Brain microvascular endothelial cell (primary cell): Measurements from ENCODE around the gene RIN3.

ENCODE experiments used
- DNase-seq: peaks from one replicate; pipeline ENCODE4 v3.0.0-alpha.2; 2020
- H3K27ac ChIP-seq: fragments of 250-450 bp; sonication (Bioruptor Pico); 2 replicates; pipeline ENCODE4 v1.5.1; 2020; ENCODE audit warnings: mild to moderate bottlenecking, moderate library complexity
- H3K27me3 ChIP-seq: fragments of 250-450 bp; sonication (Bioruptor Pico); replicated peaks from 2 replicates; pipeline ENCODE4 v1.5.1; 2020; ENCODE audit warnings: mild to moderate bottlenecking
- H3K36me3 ChIP-seq: fragments of 250-450 bp; sonication (Bioruptor Pico); replicated peaks from 2 replicates; pipeline ENCODE4 v1.5.1; 2020; ENCODE audit warnings: mild to moderate bottlenecking
- H3K4me3 ChIP-seq: 2 replicates; pipeline ENCODE4 v1.5.1; 2011; ENCODE audit warnings: low read depth, mild to moderate bottlenecking, control low read depth, low read length, moderate library complexity
- CTCF ChIP-seq: IDR thresholded peaks from 2 replicates; pipeline ENCODE4 v1.5.1; 2011; ENCODE audit warnings: low read depth, mild to moderate bottlenecking, moderate library complexity, low read length, control low read depth, inconsistent platforms; ENCODE audit errors: missing control alignments
- in situ Hi-C: cut with HindIII; loops from 2 replicates; pipeline ENCODE4 v1.10.0; 2017; ENCODE audit warnings: low sequenced_read_pairs, low pct_ligation_motif_present

RIN3 gene

DNA sequence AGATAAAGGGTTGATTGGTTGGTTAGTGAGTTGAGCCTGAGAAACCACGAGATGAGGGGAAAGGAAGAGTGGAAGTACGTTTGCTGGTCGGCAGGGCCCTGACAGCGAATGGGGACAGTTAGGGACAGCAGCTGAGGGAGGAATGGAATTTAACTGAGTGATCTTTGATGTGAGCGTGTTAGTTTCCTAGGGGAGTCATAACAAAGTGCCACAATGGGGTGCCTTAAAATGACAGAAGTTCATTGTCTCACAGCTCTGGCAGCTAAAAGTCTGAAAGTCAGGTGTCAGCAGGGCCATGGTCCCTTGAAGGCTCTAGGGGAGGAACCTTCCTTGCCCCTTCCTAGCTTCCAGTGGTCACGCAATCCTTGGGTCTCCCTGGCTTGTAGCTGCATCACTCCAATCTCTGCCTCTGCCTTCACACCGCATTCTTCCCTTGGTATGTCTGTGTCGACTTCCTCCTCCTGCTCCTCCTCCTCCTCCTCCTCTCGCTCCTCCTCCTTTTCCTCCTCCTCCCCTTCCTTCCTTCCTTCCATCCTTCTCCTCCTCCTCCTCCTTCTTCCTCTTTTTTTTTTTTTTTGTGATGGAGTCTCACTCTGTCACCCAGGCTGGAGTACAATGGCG is 26.0 kb upstream of the RIN3 start:
- H3K36me3 ChIP-seq, result no peaks in the 10 kb centered on the region
- in situ Hi-C loops, result no loop called here
- no peak for TF ChIP-seq CTCF
- H3K4me3 ChIP-seq, result no peak overlapping the region
- DNase-seq, result no peak
- H3K27me3 ChIP-seq, result no peaks in the 10 kb centered on the region
- peak overlapping the region; percentile 12 for H3K27ac ChIP-seq

GRCh38 chr14:92489394-92490238 is 24.0 kb upstream of the RIN3 start:
- Histone ChIP-seq H3K36me3 (no peaks in the 10 kb centered on the region), H3K4me3 (no peak overlapping the region)
- in situ Hi-C loops, result no loop called here

GRCh38 chr14:92490239-92490959 is 23.2 kb upstream of the RIN3 start:
- Histone ChIP-seq H3K27me3 (no peaks in the 10 kb centered on the region), H3K27ac (no peak overlapping the region), H3K36me3 (no peaks in the 10 kb centered on the region), H3K4me3 (no peak overlapping the region)
- in situ Hi-C loops, result no loop called here
- DNase-seq, result no peak
- TF ChIP-seq CTCF, result no peak

More at GRCh38 chr14:92489394-92490238, 24.0 kb upstream of the RIN3 start:
- H3K27ac ChIP-seq, result no peak overlapping the region
- no peak for DNase-seq
- H3K27me3 ChIP-seq, result no peaks in the 10 kb centered on the region
- TF ChIP-seq CTCF, result no peak

DNA sequence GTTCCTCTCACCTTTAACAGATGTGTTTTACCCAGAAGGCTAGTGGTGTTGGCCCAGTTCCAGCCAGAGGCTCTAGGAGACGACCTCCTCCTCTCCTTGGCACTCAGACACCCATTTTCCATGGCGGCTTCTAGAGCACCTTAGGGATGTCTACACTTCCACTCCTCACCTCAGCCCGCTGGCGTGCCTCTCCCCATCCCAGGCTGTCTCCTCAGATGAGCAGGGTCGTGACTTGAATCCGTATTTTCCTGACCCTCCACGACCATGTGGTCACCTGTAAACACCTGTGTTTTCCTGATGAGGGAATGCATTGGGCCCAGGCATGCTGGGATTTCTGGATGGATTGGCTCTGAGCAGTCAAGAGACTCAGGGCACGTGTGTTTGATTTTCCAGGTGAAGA is 21.8 kb upstream of the RIN3 start:
- in situ Hi-C loops, result no loop called here
- no peaks in the 10 kb centered on the region for H3K36me3 ChIP-seq
- no peaks in the 10 kb centered on the region for H3K27me3 ChIP-seq
- H3K4me3 ChIP-seq, result no peak overlapping the region
- TF ChIP-seq CTCF, result no peak
- DNase-seq, result no peak
- no peak overlapping the region for H3K27ac ChIP-seq

GRCh38 chr14:92492258-92492657 is 21.3 kb upstream of the RIN3 start:
- no peaks in the 10 kb centered on the region for H3K36me3 ChIP-seq
- no peak overlapping the region for H3K27ac ChIP-seq
- TF ChIP-seq CTCF, result no peak
- H3K4me3 ChIP-seq, result no peak overlapping the region
- DNase-seq, result no peak
- H3K27me3 ChIP-seq, result no peaks in the 10 kb centered on the region
- in situ Hi-C loops, result no loop called here
